Spleen (tissue), 11 donors: ENCODE data around the gene FCSK. TPM values are rescaled to one million over a fixed set of nuclear protein-coding genes. Genes with fewer than 3 reads are reported as not detected.

Experiments
- DNase-seq: peaks from one replicate; pipeline ENCODE4 v3.0.0-alpha.2; 2020
- H3K27ac ChIP-seq, 8 donors: fragments of 200-600 bp; sonication (generic) in 7 of 8; 1 replicate in 4 of 8; 2 replicates in 4 of 8; pipeline versions ENCODE4 v1.5.0 to v1.8.0; 2016 to 2021; ENCODE audit warnings: inconsistent platforms in 4 of 8, mild to moderate bottlenecking in 4 of 8, moderate library complexity in 1 of 8
- H3K27me3 ChIP-seq, 7 donors: fragments of 200-600 bp; sonication (generic) in 6 of 7; replicated peaks in 1 of 7; 1 replicate in 4 of 7; 2 replicates in 3 of 7; pipeline versions ENCODE4 v1.5.0 to v1.8.0; 2016 to 2021; ENCODE audit warnings: inconsistent platforms in 3 of 7, mild to moderate bottlenecking in 1 of 7
- H3K36me3 ChIP-seq, 6 donors: fragments of 200-600 bp; sonication (generic) in 5 of 6; 1 replicate in 4 of 6; 2 replicates in 2 of 6; pipeline versions ENCODE4 v1.5.0 to v1.8.0; 2016 to 2021; ENCODE audit warnings: inconsistent platforms in 2 of 6
- H3K4me1 ChIP-seq, 6 donors: fragments of 200-600 bp; sonication (generic) in 5 of 6; 1 replicate in 3 of 6; 2 replicates in 3 of 6; pipeline versions ENCODE4 v1.5.0 to v1.8.0; 2016 to 2021; ENCODE audit warnings: inconsistent platforms in 3 of 6
- H3K4me3 ChIP-seq, 8 donors: fragments of 200-600 bp; sonication (generic) in 7 of 8; 1 replicate in 4 of 8; 2 replicates in 4 of 8; pipeline versions ENCODE4 v1.5.0 to v1.8.0; 2016 to 2021; ENCODE audit warnings: inconsistent platforms in 4 of 8, mild to moderate bottlenecking in 4 of 8, moderate library complexity in 2 of 8
- H3K9me3 ChIP-seq, 8 donors: fragments of 200-600 bp; sonication (generic) in 7 of 8; 1 replicate in 4 of 8; 2 replicates in 4 of 8; pipeline versions ENCODE4 v1.5.0 to v1.8.0; 2016 to 2021; ENCODE audit warnings: inconsistent platforms in 4 of 8
- CTCF ChIP-seq, 11 experiments: fragments of 200-600 bp in 7 of 11; fragments of 450-650 bp in 4 of 11; sonication (generic) in 4 of 11; IDR thresholded peaks in 8 of 11; conservative IDR thresholded peaks in 3 of 11; 1 replicate in 7 of 11; 2 replicates in 4 of 11; pipeline versions ENCODE4 v1.4.0 to v1.8.0; 2016 to 2021; ENCODE audit warnings: antibody characterized with exemption in 11 of 11, inconsistent platforms in 4 of 11, mild to moderate bottlenecking in 1 of 11
- POLR2A ChIP-seq, 3 donors: fragments of 450-650 bp; IDR thresholded peaks; one replicate each; pipeline ENCODE4 v1.5.1; 2017; ENCODE audit warnings: antibody characterized with exemption in 3 of 3, mild to moderate bottlenecking in 1 of 3
- POLR2AphosphoS5 ChIP-seq, 3 donors: sonication (generic); formaldehyde crosslinking; IDR thresholded peaks; one replicate each; pipeline ENCODE4 v1.5.1; 2017; ENCODE audit warnings: antibody characterized with exemption in 3 of 3
- WGBS, 5 donors: extraction: QIAGEN DNeasy Blood & Tissue Kit in 3 of 5; methylation state at CpG; one replicate each; pipeline versions ENCODE4 v1.1.5 to v1.1.7; 2013 to 2018; 5-methylcytosine and 5-hydroxymethylcytosine counted together
- intact Hi-C: fragments of 100-400 bp; cut with DNase I; formaldehyde crosslinking; loops from one replicate; pipeline ENCODE4 v1.15.0; 2023; ENCODE audit warnings: low total_unique reads
- polyA plus RNA-seq, 3 donors: library from polyadenylated mRNA; stranded (reverse); fragments of 200-250 nt; gene quantifications; one replicate each; pipeline ENCODE4 v1.2.1, GENCODE V29; 2013
- total RNA-seq, 7 donors: library from RNA; depleted of rRNA in 3 of 7; stranded (reverse); fragments of >200 nt in 3 of 7; fragmentation: NEBNext Ultra II Directional in 4 of 7; extraction: Animal tissue kit (Norgen Biotek cat#: 25700) in 4 of 7; gene quantifications; one replicate each; pipeline versions ENCODE4 v1.1.0 to v1.2.1, GENCODE V29; 2016 to 2021
- donor health status: healthy with polysubstance abuse.
- donor health status: DM: no; HTN: no; CAD: no; lungs with moderate emphysema.
- donor health status: DM: no; HTN: no; CAD: no.
- donor health status: Bipolar disorder and iron deficiency.
- donor health status: healthy.
- donor health status: DM: no; HTN: no; CAD: no.
- donor health status: DM: yes; HTN: yes; CAD: no.

The FCSK gene
- total and polyA plus RNA-seq, 10 donors = 8.1 to 31.9 (median 23.5) TPM

GRCh38 chr16:70494202-70494770 lies 39.9 kb downstream of the FCSK start:
- no peak overlapping the region for H3K4me3 ChIP-seq
- no peaks in the 10 kb centered on the region for H3K27me3 ChIP-seq
- no peak for DNase-seq
- 70 to 86% (median 76%) methylated on average over 5 of the region's 5 CpGs for WGBS, 5 donors
- H3K4me1 ChIP-seq = no peaks in the 10 kb centered on the region
- no peaks in the 10 kb centered on the region for H3K9me3 ChIP-seq
- no peak for TF ChIP-seq POLR2AphosphoS5 (IDR thresholded peaks at IDR 0.05)
- TF ChIP-seq POLR2A (IDR thresholded peaks at IDR 0.05) = no peak
- TF ChIP-seq CTCF (IDR thresholded peaks at IDR 0.05 in 8 of 11, conservative IDR thresholded peaks at IDR 0.05 in 3 of 11) = no peak
- peaks cover 0 to 100% (median 83%) of the 10 kb centered on the region in 6 donors for H3K36me3 ChIP-seq
- intact Hi-C loops = no loop called here
- no peak overlapping the region for H3K27ac ChIP-seq

DNA sequence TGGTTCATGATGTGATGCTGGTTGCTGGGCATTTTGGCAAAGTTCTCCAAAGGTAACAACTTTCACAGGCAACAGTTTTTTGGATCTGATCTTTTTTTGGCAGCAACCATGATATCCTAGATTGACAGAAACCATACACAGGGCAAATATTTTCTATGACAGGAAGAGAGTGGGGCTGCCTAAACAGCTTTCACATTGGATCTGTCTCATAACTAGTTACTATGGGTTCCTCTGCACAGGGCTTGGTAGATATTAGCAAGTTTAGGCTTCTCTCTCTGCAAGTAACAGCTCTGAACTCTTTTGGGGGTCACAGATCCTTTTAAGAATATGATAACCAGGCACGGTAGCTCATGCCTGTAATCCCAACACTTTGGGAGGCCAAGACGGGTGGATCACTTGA lies 40.4 kb downstream of the FCSK start:
- Histone ChIP-seq H3K4me1 (no peaks in the 10 kb centered on the region), H3K27me3 (no peaks in the 10 kb centered on the region), H3K27ac (no peak overlapping the region), H3K9me3 (no peaks in the 10 kb centered on the region), H3K36me3 (peaks cover 0 to 100% (median 82%) of the 10 kb centered on the region in 6 donors), H3K4me3 (no peak overlapping the region)
- DNase-seq = no peak
- 86 to 98% (median 95%) methylated on average over 2 of the region's 2 CpGs for WGBS, 5 donors
- TF ChIP-seq CTCF (IDR thresholded peaks at IDR 0.05 in 8 of 11, conservative IDR thresholded peaks at IDR 0.05 in 3 of 11) (no peak), POLR2A (IDR thresholded peaks at IDR 0.05) (no peak), POLR2AphosphoS5 (IDR thresholded peaks at IDR 0.05) (no peak)
- intact Hi-C loops = no loop called here

DNA sequence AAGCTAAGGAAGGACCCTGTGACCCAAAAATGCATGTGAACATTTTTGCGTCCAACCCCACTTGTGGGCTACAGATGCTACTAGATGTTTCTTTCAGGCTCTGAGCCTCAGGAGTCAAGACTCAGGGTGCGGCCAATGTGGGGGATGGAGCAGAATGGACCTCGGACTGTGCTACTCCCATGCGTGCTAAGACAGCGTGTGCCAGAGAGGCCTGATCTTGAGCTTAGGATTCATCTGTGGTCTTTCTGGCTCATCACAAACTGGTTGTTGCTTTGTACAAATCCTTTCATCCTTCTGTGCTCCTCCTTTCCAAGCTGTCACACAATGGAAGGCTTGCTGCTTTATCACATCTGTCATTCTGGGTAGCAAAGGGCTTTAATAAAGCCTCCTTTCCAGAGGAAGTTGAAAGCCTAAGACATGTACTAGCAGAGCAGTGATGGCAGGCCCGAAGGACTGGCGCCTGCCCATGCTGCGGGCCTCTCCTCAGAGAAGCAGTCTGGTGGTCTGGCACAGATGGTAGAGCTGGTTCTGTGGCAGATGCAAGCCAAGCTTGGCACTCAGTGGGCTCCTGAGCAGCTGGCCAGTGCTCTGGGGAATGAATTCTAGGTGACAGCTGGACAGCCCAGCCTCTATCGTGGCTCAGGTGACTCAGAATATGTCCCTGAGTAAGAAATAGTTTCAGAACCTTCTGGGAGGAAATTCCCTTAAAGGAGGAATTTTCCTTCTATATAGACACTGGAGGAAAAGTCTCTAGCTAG lies 41.2 kb downstream of the FCSK start:
- H3K36me3 ChIP-seq = peaks cover 4 to 100% (median 82%) of the 10 kb centered on the region in 6 donors
- no peak overlapping the region for H3K27ac ChIP-seq
- no peaks in the 10 kb centered on the region for H3K27me3 ChIP-seq
- no peak for DNase-seq
- H3K4me1 ChIP-seq = no peaks in the 10 kb centered on the region
- no peaks in the 10 kb centered on the region for H3K9me3 ChIP-seq
- 92 to 97% (median 95%) methylated on average over 9 of the region's 9 CpGs for WGBS, 5 donors
- TF ChIP-seq CTCF (IDR thresholded peaks at IDR 0.05 in 8 of 11, conservative IDR thresholded peaks at IDR 0.05 in 3 of 11) (no peak), POLR2A (IDR thresholded peaks at IDR 0.05) (no peak), POLR2AphosphoS5 (IDR thresholded peaks at IDR 0.05) (no peak)
- no peak overlapping the region for H3K4me3 ChIP-seq
- intact Hi-C loops = no loop called here

GRCh38 chr16:70496513-70496912 lies 42.1 kb downstream of the FCSK start:
- 92 to 98% (median 94%) methylated on average over 6 of the region's 6 CpGs for WGBS, 5 donors
- intact Hi-C loops = no loop called here
- no peak overlapping the region for H3K4me3 ChIP-seq
- no peak overlapping the region for H3K27ac ChIP-seq
- no peak for DNase-seq
- no peak for TF ChIP-seq POLR2A (IDR thresholded peaks at IDR 0.05)
- no peak for TF ChIP-seq POLR2AphosphoS5 (IDR thresholded peaks at IDR 0.05)
- no peak for TF ChIP-seq CTCF (IDR thresholded peaks at IDR 0.05 in 8 of 11, conservative IDR thresholded peaks at IDR 0.05 in 3 of 11)
- no peaks in the 10 kb centered on the region for H3K9me3 ChIP-seq
- H3K27me3 ChIP-seq = no peaks in the 10 kb centered on the region
- H3K36me3 ChIP-seq = peaks cover 4 to 100% (median 86%) of the 10 kb centered on the region in 6 donors
- H3K4me1 ChIP-seq = no peaks in the 10 kb centered on the region
